ENCODE results near the gene TUBA3C.

Gene TUBA3C

GRCh38 chr13:19169496-19169895 is 12.1 kb downstream of the TUBA3C start:
- TF ChIP-seq PPARA (CRISPR knock-in tag; IDR thresholded peaks at IDR 0.05; ENCODE audit: borderline replicate concordance) = no peak
- TF ChIP-seq, protein P1, sequence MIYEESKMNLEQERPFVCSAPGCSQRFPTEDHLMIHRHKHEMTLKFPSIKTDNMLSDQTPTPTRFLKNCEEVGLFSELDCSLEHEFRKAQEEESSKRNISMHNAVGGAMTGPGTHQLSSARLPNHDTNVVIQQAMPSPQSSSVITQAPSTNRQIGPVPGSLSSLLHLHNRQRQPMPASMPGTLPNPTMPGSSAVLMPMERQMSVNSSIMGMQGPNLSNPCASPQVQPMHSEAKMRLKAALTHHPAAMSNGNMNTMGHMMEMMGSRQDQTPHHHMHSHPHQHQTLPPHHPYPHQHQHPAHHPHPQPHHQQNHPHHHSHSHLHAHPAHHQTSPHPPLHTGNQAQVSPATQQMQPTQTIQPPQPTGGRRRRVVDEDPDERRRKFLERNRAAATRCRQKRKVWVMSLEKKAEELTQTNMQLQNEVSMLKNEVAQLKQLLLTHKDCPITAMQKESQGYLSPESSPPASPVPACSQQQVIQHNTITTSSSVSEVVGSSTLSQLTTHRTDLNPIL (CRISPR knock-in tag; IDR thresholded peaks at IDR 0.05; ENCODE audit: low read depth) = no peak
- TF ChIP-seq ZNF70 (CRISPR knock-in tag; IDR thresholded peaks at IDR 0.05) = no peak
- no peak for TF ChIP-seq ZNF8 (CRISPR knock-in tag; IDR thresholded peaks at IDR 0.05)
- TF ChIP-seq SNAI2 (CRISPR knock-in tag; IDR thresholded peaks at IDR 0.05) = no peak
- no peak for TF ChIP-seq TOX (CRISPR knock-in tag; IDR thresholded peaks at IDR 0.05; ENCODE audit: borderline replicate concordance)
- TF ChIP-seq ARNTL (CRISPR knock-in tag; IDR thresholded peaks at IDR 0.05; ENCODE audit: borderline replicate concordance, low read depth) = no peak
- TF ChIP-seq ZFP3 (CRISPR knock-in tag; IDR thresholded peaks at IDR 0.05) = no peak
- TF ChIP-seq GLIS3 (CRISPR knock-in tag; IDR thresholded peaks at IDR 0.05) = no peak
- TF ChIP-seq, protein P2, sequence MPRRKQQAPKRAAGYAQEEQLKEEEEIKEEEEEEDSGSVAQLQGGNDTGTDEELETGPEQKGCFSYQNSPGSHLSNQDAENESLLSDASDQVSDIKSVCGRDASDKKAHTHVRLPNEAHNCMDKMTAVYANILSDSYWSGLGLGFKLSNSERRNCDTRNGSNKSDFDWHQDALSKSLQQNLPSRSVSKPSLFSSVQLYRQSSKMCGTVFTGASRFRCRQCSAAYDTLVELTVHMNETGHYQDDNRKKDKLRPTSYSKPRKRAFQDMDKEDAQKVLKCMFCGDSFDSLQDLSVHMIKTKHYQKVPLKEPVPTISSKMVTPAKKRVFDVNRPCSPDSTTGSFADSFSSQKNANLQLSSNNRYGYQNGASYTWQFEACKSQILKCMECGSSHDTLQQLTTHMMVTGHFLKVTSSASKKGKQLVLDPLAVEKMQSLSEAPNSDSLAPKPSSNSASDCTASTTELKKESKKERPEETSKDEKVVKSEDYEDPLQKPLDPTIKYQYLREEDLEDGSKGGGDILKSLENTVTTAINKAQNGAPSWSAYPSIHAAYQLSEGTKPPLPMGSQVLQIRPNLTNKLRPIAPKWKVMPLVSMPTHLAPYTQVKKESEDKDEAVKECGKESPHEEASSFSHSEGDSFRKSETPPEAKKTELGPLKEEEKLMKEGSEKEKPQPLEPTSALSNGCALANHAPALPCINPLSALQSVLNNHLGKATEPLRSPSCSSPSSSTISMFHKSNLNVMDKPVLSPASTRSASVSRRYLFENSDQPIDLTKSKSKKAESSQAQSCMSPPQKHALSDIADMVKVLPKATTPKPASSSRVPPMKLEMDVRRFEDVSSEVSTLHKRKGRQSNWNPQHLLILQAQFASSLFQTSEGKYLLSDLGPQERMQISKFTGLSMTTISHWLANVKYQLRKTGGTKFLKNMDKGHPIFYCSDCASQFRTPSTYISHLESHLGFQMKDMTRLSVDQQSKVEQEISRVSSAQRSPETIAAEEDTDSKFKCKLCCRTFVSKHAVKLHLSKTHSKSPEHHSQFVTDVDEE (CRISPR knock-in tag; IDR thresholded peaks at IDR 0.05) = no peak
- TF ChIP-seq RARB (CRISPR knock-in tag; IDR thresholded peaks at IDR 0.05) = no peak
- no peak for TF ChIP-seq POU6F1 (CRISPR knock-in tag; IDR thresholded peaks at IDR 0.05; ENCODE audit: borderline replicate concordance, low read depth)
- no peak for TF ChIP-seq CSRNP3 (CRISPR knock-in tag; IDR thresholded peaks at IDR 0.05)
- no peak for TF ChIP-seq TCF4 (CRISPR knock-in tag; IDR thresholded peaks at IDR 0.05; ENCODE audit: borderline replicate concordance)
- no peak for TF ChIP-seq ZC3H10 (CRISPR knock-in tag; IDR thresholded peaks at IDR 0.05)
- ATAC-seq = no peak

GRCh38 chr13:19161308-19161707 is 20.3 kb downstream of the TUBA3C start:
- ATAC-seq = no peak
- TF ChIP-seq PPARA (CRISPR knock-in tag; IDR thresholded peaks at IDR 0.05; ENCODE audit: borderline replicate concordance) (no peak), GLIS3 (CRISPR knock-in tag; IDR thresholded peaks at IDR 0.05) (no peak), ZNF8 (CRISPR knock-in tag; IDR thresholded peaks at IDR 0.05) (no peak), POU6F1 (CRISPR knock-in tag; IDR thresholded peaks at IDR 0.05; ENCODE audit: borderline replicate concordance, low read depth) (no peak), TCF4 (CRISPR knock-in tag; IDR thresholded peaks at IDR 0.05; ENCODE audit: borderline replicate concordance) (no peak)
- TF ChIP-seq, protein P1 (CRISPR knock-in tag; IDR thresholded peaks at IDR 0.05; ENCODE audit: low read depth) = no peak

DNA sequence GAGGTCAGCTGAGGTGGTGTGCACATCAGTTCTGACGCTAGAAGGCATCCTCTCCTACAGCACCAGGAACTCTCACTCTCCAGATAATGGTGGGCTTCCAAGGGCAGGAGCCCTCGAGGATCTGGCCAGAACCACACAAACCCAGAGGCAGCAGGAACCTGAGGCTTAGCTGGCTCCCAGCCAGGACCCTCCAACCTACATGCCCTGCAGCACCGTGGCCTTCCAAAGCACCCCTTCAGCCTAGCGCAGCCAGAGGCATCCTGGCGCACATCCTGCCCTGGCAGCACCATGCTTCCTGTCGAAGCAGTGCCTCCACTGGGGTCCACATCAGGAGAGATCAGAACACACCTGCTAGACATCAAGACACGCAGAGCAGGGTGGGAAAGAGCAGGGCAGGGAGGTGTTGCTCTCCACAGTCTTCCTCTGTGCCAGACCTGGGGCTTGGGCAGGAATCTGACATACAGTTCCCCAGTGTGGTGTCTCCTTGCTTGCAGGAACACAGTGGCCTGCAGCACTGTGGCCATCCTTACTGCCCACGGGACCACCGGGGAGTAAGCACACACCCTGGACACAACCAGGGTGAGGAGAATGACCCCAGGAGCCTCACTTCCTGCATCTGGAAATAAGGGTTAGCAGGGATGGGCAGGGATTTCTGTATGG is 21.7 kb downstream of the TUBA3C start:
- ATAC-seq = no peak
- TF ChIP-seq ZFP30 (CRISPR knock-in tag; IDR thresholded peaks at IDR 0.05) (no peak), POU6F1 (CRISPR knock-in tag; IDR thresholded peaks at IDR 0.05; ENCODE audit: borderline replicate concordance, low read depth) (no peak), CSDC2 (CRISPR knock-in tag; IDR thresholded peaks at IDR 0.05) (no peak), GLIS3 (CRISPR knock-in tag; IDR thresholded peaks at IDR 0.05) (no peak), ZC3H10 (CRISPR knock-in tag; IDR thresholded peaks at IDR 0.05) (no peak), TCF4 (CRISPR knock-in tag; IDR thresholded peaks at IDR 0.05; ENCODE audit: borderline replicate concordance) (no peak)
- TF ChIP-seq, protein P1 (CRISPR knock-in tag; IDR thresholded peaks at IDR 0.05; ENCODE audit: low read depth) = no peak
- TF ChIP-seq, protein P3, sequence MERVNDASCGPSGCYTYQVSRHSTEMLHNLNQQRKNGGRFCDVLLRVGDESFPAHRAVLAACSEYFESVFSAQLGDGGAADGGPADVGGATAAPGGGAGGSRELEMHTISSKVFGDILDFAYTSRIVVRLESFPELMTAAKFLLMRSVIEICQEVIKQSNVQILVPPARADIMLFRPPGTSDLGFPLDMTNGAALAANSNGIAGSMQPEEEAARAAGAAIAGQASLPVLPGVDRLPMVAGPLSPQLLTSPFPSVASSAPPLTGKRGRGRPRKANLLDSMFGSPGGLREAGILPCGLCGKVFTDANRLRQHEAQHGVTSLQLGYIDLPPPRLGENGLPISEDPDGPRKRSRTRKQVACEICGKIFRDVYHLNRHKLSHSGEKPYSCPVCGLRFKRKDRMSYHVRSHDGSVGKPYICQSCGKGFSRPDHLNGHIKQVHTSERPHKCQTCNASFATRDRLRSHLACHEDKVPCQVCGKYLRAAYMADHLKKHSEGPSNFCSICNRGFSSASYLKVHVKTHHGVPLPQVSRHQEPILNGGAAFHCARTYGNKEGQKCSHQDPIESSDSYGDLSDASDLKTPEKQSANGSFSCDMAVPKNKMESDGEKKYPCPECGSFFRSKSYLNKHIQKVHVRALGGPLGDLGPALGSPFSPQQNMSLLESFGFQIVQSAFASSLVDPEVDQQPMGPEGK (CRISPR knock-in tag; IDR thresholded peaks at IDR 0.05; ENCODE audit: borderline replicate concordance) = no peak

Measured in SK-N-SH treated with all-trans-retinoic acid at 6 μM for 48 hours (cell line).